ENCODE measurements around the gene ACTR2. TPM values are rescaled to one million over a fixed set of nuclear protein-coding genes. Genes with fewer than 3 reads are reported as not detected.

ACTR2 gene
- total and polyA plus RNA-seq, 2 of the 13 experiments (the other 11 are each of a cell fraction or from before 2014, with no cell fraction given) = 51.2 to 100 TPM

GRCh38 chr2:65220432-65221131 is 7.0 kb upstream of the ACTR2 start:
- ChIA-PET CTCF (ENCODE audit: low intra/inter-chr PET ratio, low total read pairs) (no interaction called here), POLR2A (interaction anchor here (0.7 kb wide), 1 partner anchor 479 kb away, joined by 4 read pairs; no protein-coding TSS in a partner anchor)
- Histone ChIP-seq H3K9ac (ENCODE audit: insufficient read depth, low read depth, low read length) (no peak overlapping the region), H2AFZ (ENCODE audit: low read length) (no peak overlapping the region), H3K36me3 (replicated peaks in 1 of 2; ENCODE audit: control insufficient read depth in 1 of 2, insufficient read depth in 2 of 2, low read length in 2 of 2) (no peaks in the 10 kb centered on the region), H3K4me2 (ENCODE audit: low read depth, low read length) (no peak overlapping the region), H4K20me1 (ENCODE audit: insufficient read depth, low read length) (no peaks in the 10 kb centered on the region), H3K4me3 (replicated peaks in 1 of 3; ENCODE audit: insufficient read depth in 1 of 3, low read depth in 2 of 3, low read length in 3 of 3) (no peak overlapping the region), H3K4me1 (ENCODE audit: insufficient read depth, low read length) (peaks cover under 1% of the 10 kb centered on the region; the same call in 1 of the 2 replicates), H3K27me3 (ENCODE audit: control insufficient read depth in 1 of 2, insufficient read depth in 2 of 2, low read length in 2 of 2) (no peaks in the 10 kb centered on the region), H3K27ac (ENCODE audit: extremely low read length, insufficient read depth, low read length) (no peak overlapping the region), H3K9me3 (ENCODE audit: low read length) (no peaks in the 10 kb centered on the region), H3K79me2 (ENCODE audit: insufficient read depth, low read length) (no peaks in the 10 kb centered on the region)
- in situ Hi-C loops (cut with HindIII; ENCODE audit: extremely low pct_ligation_motif_present, low pct_unique_long_range_greater_than_20kb) = no loop called here
- FAIRE-seq (no peak), ATAC-seq (no peak), DNase-seq (ENCODE audit: low spot score) (no peak)
- BruUV-seq (replicated peaks) = no TSS peak
- 77% methylated on average over 3 of the region's 3 CpGs for WGBS (ENCODE audit: low lambda C conversion rate)
- intact Hi-C loops (cut with micrococcal nuclease; ENCODE audit: unreplicated experiment) = no loop called here
- TF ChIP-seq HMG20B (CRISPR knock-in tag; conservative IDR thresholded peaks at IDR 0.05) (no peak), TAF15 (IDR thresholded peaks at IDR 0.05; ENCODE audit: low read depth, low read length, poor library complexity, severe bottlenecking) (no peak), MED13 (CRISPR knock-in tag; IDR thresholded peaks at IDR 0.05) (no peak), IKZF1 (IDR thresholded peaks at IDR 0.05) (no peak), TP53 (CRISPR knock-in tag; conservative IDR thresholded peaks at IDR 0.05) (no peak), ZFP1 (CRISPR knock-in tag; IDR thresholded peaks at IDR 0.05) (no peak), CREM (IDR thresholded peaks at IDR 0.05) (no peak), CREM (CRISPR knock-in tag; IDR thresholded peaks at IDR 0.05) (no peak), MAZ (IDR thresholded peaks at IDR 0.05; ENCODE audit: borderline replicate concordance, low read depth, low read length) (no peak), MAZ (CRISPR knock-in tag; IDR thresholded peaks at IDR 0.05; ENCODE audit: low read depth) (no peak), RORA (CRISPR knock-in tag; IDR thresholded peaks at IDR 0.05) (no peak), ZBTB33 (CRISPR knock-in tag; IDR thresholded peaks at IDR 0.05) (no peak), AGO1 (IDR thresholded peaks at IDR 0.05; ENCODE audit: low read depth, low read length, poor library complexity, severe bottlenecking) (no peak), KDM1A (CRISPR knock-in tag; IDR thresholded peaks at IDR 0.05) (no peak), CSRNP1 (CRISPR knock-in tag; IDR thresholded peaks at IDR 0.05) (no peak), PATZ1 (CRISPR knock-in tag; IDR thresholded peaks at IDR 0.05) (no peak), RBM22 (optimal IDR thresholded peaks at IDR 0.05; ENCODE audit: low read length) (no peak), PAWR (CRISPR knock-in tag; IDR thresholded peaks at IDR 0.05; ENCODE audit: borderline replicate concordance) (no peak), GMEB2 (CRISPR knock-in tag; IDR thresholded peaks at IDR 0.05; ENCODE audit: low read depth) (no peak)

All from HepG2 (cell line).